HepG2 (cell line): Measurements from ENCODE around the gene LRIT2. TPM values are rescaled to one million over a fixed set of nuclear protein-coding genes. Genes with fewer than 3 reads are reported as not detected.

Experiments used
- ATAC-seq: fragments of 200-7000 bp; cut with Tn5 transposase; 3 replicates; pipeline ENCODE4 v1.9.1; 2020; ENCODE audit warnings: mild to moderate bottlenecking, moderate library complexity
- BruUV-seq: library from RNA; stranded (reverse); fragments of 400-500 nt; replicated peaks from 2 replicates; lab custom pipeline; 2021; lab: Mats Ljungman, UMichigan
- CTCF ChIA-PET: fragments of 300-600 bp; formaldehyde crosslinking; extraction: SDS; loops from one replicate; lab custom pipeline; 2021; ENCODE audit warnings: low total read pairs, inconsistent platforms, low intra/inter-chr PET ratio; lab: Yijun Ruan, JAX
- POLR2A ChIA-PET: fragments of 350-600 bp; sonication (Branson Sonifier 250); formaldehyde crosslinking; loops from one replicate; lab custom pipeline; 2020; ENCODE audit warnings: antibody characterized with exemption, inconsistent platforms; lab: Yijun Ruan, JAX
- DNase-seq: peaks from one replicate; pipeline ENCODE4 v3.0.0-alpha.2; 2015; ENCODE audit warnings: low spot score
- FAIRE-seq: peaks from 3 replicates; lab custom pipeline; 2011; peaks lifted over from hg19 to GRCh38; lab: Jason Lieb, UNC
- H2AFZ ChIP-seq: one replicate; pipeline ENCODE4 v1.6.1; 2011; ENCODE audit warnings: low read length, inconsistent platforms
- H3K27ac ChIP-seq: fragments of 300-600 bp; 3 replicates; pipeline ENCODE4 v1.8.0; 2011; ENCODE audit warnings: mixed run types, mild to moderate bottlenecking, mixed read lengths, low read length, inconsistent platforms; ENCODE audit not compliant: insufficient read depth; ENCODE audit errors: extremely low read length
- H3K27me3 ChIP-seq, 2 experiments: fragments of 200-600 bp in 1 of 2; 2 replicates in 1 of 2; 3 replicates in 1 of 2; pipeline versions ENCODE4 v1.6.0 to v1.8.0; 2011; ENCODE audit warnings: low read length in 2 of 2, mild to moderate bottlenecking in 2 of 2, moderate library complexity in 2 of 2, inconsistent platforms in 1 of 2; ENCODE audit not compliant: insufficient read depth in 2 of 2, control insufficient read depth in 1 of 2
- H3K36me3 ChIP-seq, 2 experiments: fragments of 200-600 bp in 1 of 2; replicated peaks in 1 of 2; 2 replicates in 1 of 2; 3 replicates in 1 of 2; pipeline versions ENCODE4 v1.5.1 to v1.8.0; 2011; ENCODE audit warnings: low read length in 2 of 2, inconsistent platforms in 1 of 2; ENCODE audit not compliant: insufficient read depth in 2 of 2, control insufficient read depth in 1 of 2
- H3K4me1 ChIP-seq: 2 replicates; pipeline ENCODE4 v1.5.1; 2012; ENCODE audit warnings: low read length, inconsistent platforms; ENCODE audit not compliant: insufficient read depth
- H3K4me2 ChIP-seq: 2 replicates; pipeline ENCODE4 v1.6.0; 2011; ENCODE audit warnings: low read depth, low read length, inconsistent platforms
- H3K4me3 ChIP-seq, 3 experiments: fragments of 200-600 bp in 1 of 3; sonication (generic), shearing (Covaris generic) in 1 of 3; replicated peaks in 1 of 3; 2 replicates each; pipeline ENCODE4 v1.5.1; 2011 to 2016; ENCODE audit warnings: low read length in 3 of 3, inconsistent platforms in 2 of 3, low read depth in 2 of 3, mild to moderate bottlenecking in 2 of 3, control low read depth in 1 of 3, mixed read lengths in 1 of 3; ENCODE audit not compliant: insufficient read depth in 1 of 3
- H3K79me2 ChIP-seq: one replicate; pipeline ENCODE4 v1.6.1; 2011; ENCODE audit warnings: low read length, inconsistent platforms; ENCODE audit not compliant: insufficient read depth
- H3K9ac ChIP-seq: 2 replicates; pipeline ENCODE4 v1.6.0; 2011; ENCODE audit warnings: mild to moderate bottlenecking, low read depth, low read length, inconsistent platforms; ENCODE audit not compliant: insufficient read depth
- H3K9me3 ChIP-seq: 2 replicates; pipeline ENCODE4 v1.5.1; 2012; ENCODE audit warnings: mild to moderate bottlenecking, low read length
- H4K20me1 ChIP-seq: 2 replicates; pipeline ENCODE4 v1.6.0; 2011; ENCODE audit warnings: inconsistent platforms, mild to moderate bottlenecking, low read length, moderate library complexity; ENCODE audit not compliant: insufficient read depth
- DR1 ChIP-seq: sonication (generic); formaldehyde crosslinking; IDR thresholded peaks from 2 replicates; pipeline ENCODE4 v1.8.0; 2021; ENCODE audit warnings: mild to moderate bottlenecking, missing genetic modification reagents, inconsistent platforms
- SMAD1 ChIP-seq: sonication (generic); formaldehyde crosslinking; IDR thresholded peaks from 2 replicates; pipeline ENCODE4 v1.4.0; 2020; ENCODE audit warnings: missing genetic modification reagents, low read depth, mild to moderate bottlenecking, borderline replicate concordance
- WIZ ChIP-seq: sonication (generic); formaldehyde crosslinking; IDR thresholded peaks from 2 replicates; pipeline ENCODE4 v1.5.1; 2020; ENCODE audit warnings: mild to moderate bottlenecking, missing genetic modification reagents
- ZC3H4 ChIP-seq: sonication (generic); formaldehyde crosslinking; IDR thresholded peaks from 2 replicates; pipeline ENCODE4 v1.4.0; 2020; ENCODE audit warnings: missing genetic modification reagents, borderline replicate concordance
- ZFP82 ChIP-seq: sonication (generic); formaldehyde crosslinking; IDR thresholded peaks from 2 replicates; pipeline ENCODE4 v1.5.1; 2020; ENCODE audit warnings: mild to moderate bottlenecking, missing genetic modification reagents, borderline replicate concordance
- ZNF530 ChIP-seq: sonication (generic); formaldehyde crosslinking; IDR thresholded peaks from 2 replicates; pipeline ENCODE4 v1.5.0; 2020; ENCODE audit warnings: low read depth, mild to moderate bottlenecking, missing genetic modification reagents
- WGBS: methylation state at CpG from one replicate; pipeline ENCODE4 v1.1.6; 2017; ENCODE audit warnings: low lambda C conversion rate; 5-methylcytosine and 5-hydroxymethylcytosine counted together
- in situ Hi-C: cut with HindIII; loops from 2 replicates; pipeline ENCODE4 v1.10.0; 2017; ENCODE audit warnings: low pct_unique_long_range_greater_than_20kb; ENCODE audit not compliant: extremely low pct_ligation_motif_present
- intact Hi-C: fragments of 100-400 bp; cut with micrococcal nuclease; formaldehyde crosslinking; loops from one replicate; pipeline ENCODE4 v1.10.0; 2022; ENCODE audit not compliant: unreplicated experiment
- polyA plus RNA-seq, 8 experiments: library from polyadenylated mRNA; depleted of rRNA in 3 of 8; stranded (reverse) in 7 of 8; unstranded in 1 of 8; fragments of >200 nt; fragmentation: Illumina TruSeq in 4 of 8; extraction: Trizol in 4 of 8; gene quantifications; 2 replicates each; pipeline versions ENCODE4 v1.2.1 to v1.2.3, GENCODE V29; 2011 to 2016; ENCODE audit warnings: low read depth in 4 of 8, missing spikeins in 1 of 8, mixed read lengths in 1 of 8; ENCODE audit not compliant: insufficient read depth in 1 of 8
- total RNA-seq, 5 experiments: library from RNA; depleted of rRNA; stranded (reverse); fragments of >200 nt; fragmentation: Illumina TruSeq; extraction: Trizol; gene quantifications; 2 replicates each; pipeline ENCODE4 v1.2.3, GENCODE V29; 2016; ENCODE audit warnings: low read depth in 1 of 5
- TF ChIP-seq, protein P1 (sequence below): sonication (generic); formaldehyde crosslinking; IDR thresholded peaks from 2 replicates; pipeline ENCODE4 v1.9.0; 2021; ENCODE audit warnings: missing genetic modification reagents, borderline replicate concordance
- TF ChIP-seq, protein P2 (sequence below), 2 experiments: sonication (generic) in 1 of 2; formaldehyde crosslinking in 1 of 2; IDR thresholded peaks; 2 replicates each; pipeline versions ENCODE4 v1.4.0 to v1.6.1; 2018 to 2020; ENCODE audit warnings: missing genetic modification reagents in 2 of 2, borderline replicate concordance in 1 of 2, low read depth in 1 of 2, mild to moderate bottlenecking in 1 of 2, missing biosample characterization in 1 of 2
- TF ChIP-seq, protein P3 (sequence below): sonication (generic); formaldehyde crosslinking; IDR thresholded peaks from 2 replicates; pipeline ENCODE4 v1.5.0; 2020; ENCODE audit warnings: mild to moderate bottlenecking, missing genetic modification reagents, borderline replicate concordance
- TF ChIP-seq, protein P4 (sequence below): sonication (generic); formaldehyde crosslinking; IDR thresholded peaks from 2 replicates; pipeline ENCODE4 v1.4.0; 2020; ENCODE audit warnings: missing genetic modification reagents, borderline replicate concordance

Gene LRIT2
- total and polyA plus RNA-seq, 2 of the 13 experiments (the other 11 are each of a cell fraction or from before 2014, with no cell fraction given) = not detected

DNA sequence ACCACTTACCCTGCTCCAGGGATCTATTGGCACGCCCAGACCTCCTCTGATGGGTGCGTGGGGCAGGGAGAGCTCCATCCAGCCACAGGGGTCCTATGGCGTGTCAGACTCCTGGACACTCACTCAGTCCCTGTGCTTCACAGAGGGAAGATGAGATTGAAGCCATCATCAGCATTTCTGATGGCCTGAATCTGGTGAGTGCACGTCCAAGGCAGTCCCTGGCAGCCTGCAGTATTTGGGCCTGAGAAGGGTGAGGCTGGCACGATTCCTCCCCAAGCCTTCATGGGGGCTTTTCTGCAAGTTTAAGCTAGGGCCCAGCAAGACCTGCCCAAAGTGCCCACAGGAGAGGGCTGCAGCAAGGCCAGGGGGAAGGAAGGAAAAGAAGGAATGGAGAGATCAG lies 27.7 kb downstream of the LRIT2 start:
- in situ Hi-C loops = no loop called here
- no peaks in the 10 kb centered on the region for H3K9me3 ChIP-seq
- intact Hi-C loops = no loop called here
- no peaks in the 10 kb centered on the region for H3K36me3 ChIP-seq
- H3K4me3 ChIP-seq = no peak overlapping the region
- ATAC-seq = no peak
- H3K27me3 ChIP-seq = peaks cover 9 to 63% of the 10 kb centered on the region in 2 experiments
- H4K20me1 ChIP-seq = no peaks in the 10 kb centered on the region
- ChIA-PET POLR2A (no interaction called here), CTCF (no interaction called here)
- no peak overlapping the region for H3K9ac ChIP-seq
- no peaks in the 10 kb centered on the region for H3K4me1 ChIP-seq
- H3K4me2 ChIP-seq = no peak overlapping the region
- no peak overlapping the region for H2AFZ ChIP-seq
- no peak overlapping the region for H3K27ac ChIP-seq
- WGBS = 0% methylated on average over 3 of the region's 5 CpGs
- no peak for FAIRE-seq
- no TSS peak for BruUV-seq
- DNase-seq = no peak
- H3K79me2 ChIP-seq = no peaks in the 10 kb centered on the region
- TF ChIP-seq, protein P1, sequence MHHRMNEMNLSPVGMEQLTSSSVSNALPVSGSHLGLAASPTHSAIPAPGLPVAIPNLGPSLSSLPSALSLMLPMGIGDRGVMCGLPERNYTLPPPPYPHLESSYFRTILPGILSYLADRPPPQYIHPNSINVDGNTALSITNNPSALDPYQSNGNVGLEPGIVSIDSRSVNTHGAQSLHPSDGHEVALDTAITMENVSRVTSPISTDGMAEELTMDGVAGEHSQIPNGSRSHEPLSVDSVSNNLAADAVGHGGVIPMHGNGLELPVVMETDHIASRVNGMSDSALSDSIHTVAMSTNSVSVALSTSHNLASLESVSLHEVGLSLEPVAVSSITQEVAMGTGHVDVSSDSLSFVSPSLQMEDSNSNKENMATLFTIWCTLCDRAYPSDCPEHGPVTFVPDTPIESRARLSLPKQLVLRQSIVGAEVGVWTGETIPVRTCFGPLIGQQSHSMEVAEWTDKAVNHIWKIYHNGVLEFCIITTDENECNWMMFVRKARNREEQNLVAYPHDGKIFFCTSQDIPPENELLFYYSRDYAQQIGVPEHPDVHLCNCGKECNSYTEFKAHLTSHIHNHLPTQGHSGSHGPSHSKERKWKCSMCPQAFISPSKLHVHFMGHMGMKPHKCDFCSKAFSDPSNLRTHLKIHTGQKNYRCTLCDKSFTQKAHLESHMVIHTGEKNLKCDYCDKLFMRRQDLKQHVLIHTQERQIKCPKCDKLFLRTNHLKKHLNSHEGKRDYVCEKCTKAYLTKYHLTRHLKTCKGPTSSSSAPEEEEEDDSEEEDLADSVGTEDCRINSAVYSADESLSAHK (CRISPR knock-in tag) = no peak
- no peak for TF ChIP-seq WIZ (CRISPR knock-in tag)
- no peak for TF ChIP-seq ZFP82 (CRISPR knock-in tag)
- no peak for TF ChIP-seq ZC3H4 (CRISPR knock-in tag)
- TF ChIP-seq, protein P2, sequence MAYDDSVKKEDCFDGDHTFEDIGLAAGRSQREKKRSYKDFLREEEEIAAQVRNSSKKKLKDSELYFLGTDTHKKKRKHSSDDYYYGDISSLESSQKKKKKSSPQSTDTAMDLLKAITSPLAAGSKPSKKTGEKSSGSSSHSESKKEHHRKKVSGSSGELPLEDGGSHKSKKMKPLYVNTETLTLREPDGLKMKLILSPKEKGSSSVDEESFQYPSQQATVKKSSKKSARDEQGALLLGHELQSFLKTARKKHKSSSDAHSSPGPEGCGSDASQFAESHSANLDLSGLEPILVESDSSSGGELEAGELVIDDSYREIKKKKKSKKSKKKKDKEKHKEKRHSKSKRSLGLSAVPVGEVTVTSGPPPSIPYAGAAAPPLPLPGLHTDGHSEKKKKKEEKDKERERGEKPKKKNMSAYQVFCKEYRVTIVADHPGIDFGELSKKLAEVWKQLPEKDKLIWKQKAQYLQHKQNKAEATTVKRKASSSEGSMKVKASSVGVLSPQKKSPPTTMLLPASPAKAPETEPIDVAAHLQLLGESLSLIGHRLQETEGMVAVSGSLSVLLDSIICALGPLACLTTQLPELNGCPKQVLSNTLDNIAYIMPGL (CRISPR knock-in tag; IDR thresholded peaks at IDR 0.05; ENCODE audit: borderline replicate concordance in 1 of 2, low read depth in 1 of 2) = no peak
- TF ChIP-seq, protein P3, sequence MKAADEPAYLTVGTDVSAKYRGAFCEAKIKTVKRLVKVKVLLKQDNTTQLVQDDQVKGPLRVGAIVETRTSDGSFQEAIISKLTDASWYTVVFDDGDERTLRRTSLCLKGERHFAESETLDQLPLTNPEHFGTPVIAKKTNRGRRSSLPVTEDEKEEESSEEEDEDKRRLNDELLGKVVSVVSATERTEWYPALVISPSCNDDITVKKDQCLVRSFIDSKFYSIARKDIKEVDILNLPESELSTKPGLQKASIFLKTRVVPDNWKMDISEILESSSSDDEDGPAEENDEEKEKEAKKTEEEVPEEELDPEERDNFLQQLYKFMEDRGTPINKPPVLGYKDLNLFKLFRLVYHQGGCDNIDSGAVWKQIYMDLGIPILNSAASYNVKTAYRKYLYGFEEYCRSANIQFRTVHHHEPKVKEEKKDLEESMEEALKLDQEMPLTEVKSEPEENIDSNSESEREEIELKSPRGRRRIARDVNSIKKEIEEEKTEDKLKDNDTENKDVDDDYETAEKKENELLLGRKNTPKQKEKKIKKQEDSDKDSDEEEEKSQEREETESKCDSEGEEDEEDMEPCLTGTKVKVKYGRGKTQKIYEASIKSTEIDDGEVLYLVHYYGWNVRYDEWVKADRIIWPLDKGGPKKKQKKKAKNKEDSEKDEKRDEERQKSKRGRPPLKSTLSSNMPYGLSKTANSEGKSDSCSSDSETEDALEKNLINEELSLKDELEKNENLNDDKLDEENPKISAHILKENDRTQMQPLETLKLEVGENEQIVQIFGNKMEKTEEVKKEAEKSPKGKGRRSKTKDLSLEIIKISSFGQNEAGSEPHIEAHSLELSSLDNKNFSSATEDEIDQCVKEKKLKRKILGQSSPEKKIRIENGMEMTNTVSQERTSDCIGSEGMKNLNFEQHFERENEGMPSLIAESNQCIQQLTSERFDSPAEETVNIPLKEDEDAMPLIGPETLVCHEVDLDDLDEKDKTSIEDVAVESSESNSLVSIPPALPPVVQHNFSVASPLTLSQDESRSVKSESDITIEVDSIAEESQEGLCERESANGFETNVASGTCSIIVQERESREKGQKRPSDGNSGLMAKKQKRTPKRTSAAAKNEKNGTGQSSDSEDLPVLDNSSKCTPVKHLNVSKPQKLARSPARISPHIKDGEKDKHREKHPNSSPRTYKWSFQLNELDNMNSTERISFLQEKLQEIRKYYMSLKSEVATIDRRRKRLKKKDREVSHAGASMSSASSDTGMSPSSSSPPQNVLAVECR (CRISPR knock-in tag) = no peak
- TF ChIP-seq ZNF530 (CRISPR knock-in tag) = no peak
- TF ChIP-seq, protein P4, sequence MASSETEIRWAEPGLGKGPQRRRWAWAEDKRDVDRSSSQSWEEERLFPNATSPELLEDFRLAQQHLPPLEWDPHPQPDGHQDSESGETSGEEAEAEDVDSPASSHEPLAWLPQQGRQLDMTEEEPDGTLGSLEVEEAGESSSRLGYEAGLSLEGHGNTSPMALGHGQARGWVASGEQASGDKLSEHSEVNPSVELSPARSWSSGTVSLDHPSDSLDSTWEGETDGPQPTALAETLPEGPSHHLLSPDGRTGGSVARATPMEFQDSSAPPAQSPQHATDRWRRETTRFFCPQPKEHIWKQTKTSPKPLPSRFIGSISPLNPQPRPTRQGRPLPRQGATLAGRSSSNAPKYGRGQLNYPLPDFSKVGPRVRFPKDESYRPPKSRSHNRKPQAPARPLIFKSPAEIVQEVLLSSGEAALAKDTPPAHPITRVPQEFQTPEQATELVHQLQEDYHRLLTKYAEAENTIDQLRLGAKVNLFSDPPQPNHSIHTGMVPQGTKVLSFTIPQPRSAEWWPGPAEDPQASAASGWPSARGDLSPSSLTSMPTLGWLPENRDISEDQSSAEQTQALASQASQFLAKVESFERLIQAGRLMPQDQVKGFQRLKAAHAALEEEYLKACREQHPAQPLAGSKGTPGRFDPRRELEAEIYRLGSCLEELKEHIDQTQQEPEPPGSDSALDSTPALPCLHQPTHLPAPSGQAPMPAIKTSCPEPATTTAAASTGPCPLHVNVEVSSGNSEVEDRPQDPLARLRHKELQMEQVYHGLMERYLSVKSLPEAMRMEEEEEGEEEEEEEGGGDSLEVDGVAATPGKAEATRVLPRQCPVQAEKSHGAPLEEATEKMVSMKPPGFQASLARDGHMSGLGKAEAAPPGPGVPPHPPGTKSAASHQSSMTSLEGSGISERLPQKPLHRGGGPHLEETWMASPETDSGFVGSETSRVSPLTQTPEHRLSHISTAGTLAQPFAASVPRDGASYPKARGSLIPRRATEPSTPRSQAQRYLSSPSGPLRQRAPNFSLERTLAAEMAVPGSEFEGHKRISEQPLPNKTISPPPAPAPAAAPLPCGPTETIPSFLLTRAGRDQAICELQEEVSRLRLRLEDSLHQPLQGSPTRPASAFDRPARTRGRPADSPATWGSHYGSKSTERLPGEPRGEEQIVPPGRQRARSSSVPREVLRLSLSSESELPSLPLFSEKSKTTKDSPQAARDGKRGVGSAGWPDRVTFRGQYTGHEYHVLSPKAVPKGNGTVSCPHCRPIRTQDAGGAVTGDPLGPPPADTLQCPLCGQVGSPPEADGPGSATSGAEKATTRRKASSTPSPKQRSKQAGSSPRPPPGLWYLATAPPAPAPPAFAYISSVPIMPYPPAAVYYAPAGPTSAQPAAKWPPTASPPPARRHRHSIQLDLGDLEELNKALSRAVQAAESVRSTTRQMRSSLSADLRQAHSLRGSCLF = no peak
- no peak for TF ChIP-seq SMAD1 (CRISPR knock-in tag)
- no peak for TF ChIP-seq DR1 (CRISPR knock-in tag)
